GM12878 (cell line): ENCODE data around the gene ABL2.

Source experiments
- CBX3 ChIP-seq: fragments of 200-600 bp; sonication (generic); IDR thresholded peaks from 2 replicates; pipeline ENCODE4 v1.6.1; 2016; ENCODE audit warnings: low read depth, borderline replicate concordance
- EGR1 ChIP-seq, 2 experiments: IDR thresholded peaks; 1 replicate in 1 of 2; 2 replicates in 1 of 2; pipeline ENCODE4 v1.6.1; 2011 to 2012; ENCODE audit warnings: low read depth in 2 of 2, low read length in 2 of 2, borderline replicate concordance in 1 of 2, mild to moderate bottlenecking in 1 of 2, moderate library complexity in 1 of 2
- EP300 ChIP-seq, 2 experiments: fragments of 150-350 bp in 1 of 2; IDR thresholded peaks; 2 replicates each; pipeline ENCODE4 v1.6.1; 2011 to 2012; ENCODE audit warnings: low read depth in 2 of 2, low read length in 2 of 2, borderline replicate concordance in 1 of 2, improper control_type of control experiment in 1 of 2, inconsistent platforms in 1 of 2; ENCODE audit not compliant: control insufficient read depth in 1 of 2
- FOS ChIP-seq: IDR thresholded peaks from 3 replicates; pipeline ENCODE4 v1.6.1; 2011; ENCODE audit warnings: borderline replicate concordance; ENCODE audit not compliant: insufficient read length; ENCODE audit errors: extremely low read depth
- NFIC ChIP-seq: IDR thresholded peaks from 2 replicates; pipeline ENCODE4 v1.6.1; 2012; ENCODE audit warnings: low read depth, mild to moderate bottlenecking, inconsistent platforms, low read length, moderate library complexity
- POLR2A ChIP-seq: IDR thresholded peaks from 2 replicates; pipeline ENCODE4 v1.6.1; 2011; ENCODE audit warnings: low read depth, mild to moderate bottlenecking, low read length
- TF ChIP-seq, protein P1 (sequence below): IDR thresholded peaks from 2 replicates; pipeline ENCODE4 v1.6.1; 2012; ENCODE audit warnings: mild to moderate bottlenecking, low read depth, low read length
- TF ChIP-seq, protein P2 (sequence below), 3 experiments: IDR thresholded peaks in 2 of 3; conservative IDR thresholded peaks in 1 of 3; 2 replicates each; pipeline ENCODE4 v1.5.1; 2011; ENCODE audit warnings: low read depth in 3 of 3, low read length in 3 of 3, mild to moderate bottlenecking in 3 of 3, control low read depth in 2 of 3, moderate library complexity in 2 of 3, inconsistent platforms in 1 of 3, mixed read lengths in 1 of 3; ENCODE audit not compliant: control insufficient read depth in 2 of 3, insufficient read depth in 1 of 3; ENCODE audit errors: extremely low read depth in 1 of 3

DNA sequence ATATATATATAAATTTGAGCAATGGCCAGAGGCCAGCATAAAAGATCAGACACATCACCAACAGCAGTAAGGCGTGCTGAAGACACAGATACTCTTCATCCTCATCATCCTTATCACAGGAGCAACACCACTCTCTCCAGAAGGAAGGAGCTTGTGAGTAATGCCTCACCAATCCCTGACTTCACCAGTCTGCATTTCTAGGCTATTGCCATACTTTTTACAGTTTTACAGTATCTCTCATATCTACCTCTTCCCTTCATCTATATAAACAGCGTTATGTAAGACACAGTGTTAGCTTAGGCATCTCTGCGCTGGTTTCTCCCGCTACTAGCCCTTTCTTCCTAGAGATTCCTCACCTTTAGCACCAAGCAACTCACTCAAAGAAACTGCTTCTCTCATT lies 2.4 kb upstream of the ABL2 start:
- TF ChIP-seq, protein P1, sequence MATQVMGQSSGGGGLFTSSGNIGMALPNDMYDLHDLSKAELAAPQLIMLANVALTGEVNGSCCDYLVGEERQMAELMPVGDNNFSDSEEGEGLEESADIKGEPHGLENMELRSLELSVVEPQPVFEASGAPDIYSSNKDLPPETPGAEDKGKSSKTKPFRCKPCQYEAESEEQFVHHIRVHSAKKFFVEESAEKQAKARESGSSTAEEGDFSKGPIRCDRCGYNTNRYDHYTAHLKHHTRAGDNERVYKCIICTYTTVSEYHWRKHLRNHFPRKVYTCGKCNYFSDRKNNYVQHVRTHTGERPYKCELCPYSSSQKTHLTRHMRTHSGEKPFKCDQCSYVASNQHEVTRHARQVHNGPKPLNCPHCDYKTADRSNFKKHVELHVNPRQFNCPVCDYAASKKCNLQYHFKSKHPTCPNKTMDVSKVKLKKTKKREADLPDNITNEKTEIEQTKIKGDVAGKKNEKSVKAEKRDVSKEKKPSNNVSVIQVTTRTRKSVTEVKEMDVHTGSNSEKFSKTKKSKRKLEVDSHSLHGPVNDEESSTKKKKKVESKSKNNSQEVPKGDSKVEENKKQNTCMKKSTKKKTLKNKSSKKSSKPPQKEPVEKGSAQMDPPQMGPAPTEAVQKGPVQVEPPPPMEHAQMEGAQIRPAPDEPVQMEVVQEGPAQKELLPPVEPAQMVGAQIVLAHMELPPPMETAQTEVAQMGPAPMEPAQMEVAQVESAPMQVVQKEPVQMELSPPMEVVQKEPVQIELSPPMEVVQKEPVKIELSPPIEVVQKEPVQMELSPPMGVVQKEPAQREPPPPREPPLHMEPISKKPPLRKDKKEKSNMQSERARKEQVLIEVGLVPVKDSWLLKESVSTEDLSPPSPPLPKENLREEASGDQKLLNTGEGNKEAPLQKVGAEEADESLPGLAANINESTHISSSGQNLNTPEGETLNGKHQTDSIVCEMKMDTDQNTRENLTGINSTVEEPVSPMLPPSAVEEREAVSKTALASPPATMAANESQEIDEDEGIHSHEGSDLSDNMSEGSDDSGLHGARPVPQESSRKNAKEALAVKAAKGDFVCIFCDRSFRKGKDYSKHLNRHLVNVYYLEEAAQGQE, result no peak
- TF ChIP-seq FOS (no peak), EP300 (IDR thresholded peaks at IDR 0.05; ENCODE audit: borderline replicate concordance in 1 of 2, control insufficient read depth in 1 of 2, low read depth in 2 of 2, low read length in 2 of 2) (no peak), POLR2A (no peak), CBX3 (no peak), NFIC (no peak), EGR1 (IDR thresholded peaks at IDR 0.05; ENCODE audit: borderline replicate concordance in 1 of 2, low read depth in 2 of 2, low read length in 2 of 2) (no peak)
- TF ChIP-seq, protein P2, sequence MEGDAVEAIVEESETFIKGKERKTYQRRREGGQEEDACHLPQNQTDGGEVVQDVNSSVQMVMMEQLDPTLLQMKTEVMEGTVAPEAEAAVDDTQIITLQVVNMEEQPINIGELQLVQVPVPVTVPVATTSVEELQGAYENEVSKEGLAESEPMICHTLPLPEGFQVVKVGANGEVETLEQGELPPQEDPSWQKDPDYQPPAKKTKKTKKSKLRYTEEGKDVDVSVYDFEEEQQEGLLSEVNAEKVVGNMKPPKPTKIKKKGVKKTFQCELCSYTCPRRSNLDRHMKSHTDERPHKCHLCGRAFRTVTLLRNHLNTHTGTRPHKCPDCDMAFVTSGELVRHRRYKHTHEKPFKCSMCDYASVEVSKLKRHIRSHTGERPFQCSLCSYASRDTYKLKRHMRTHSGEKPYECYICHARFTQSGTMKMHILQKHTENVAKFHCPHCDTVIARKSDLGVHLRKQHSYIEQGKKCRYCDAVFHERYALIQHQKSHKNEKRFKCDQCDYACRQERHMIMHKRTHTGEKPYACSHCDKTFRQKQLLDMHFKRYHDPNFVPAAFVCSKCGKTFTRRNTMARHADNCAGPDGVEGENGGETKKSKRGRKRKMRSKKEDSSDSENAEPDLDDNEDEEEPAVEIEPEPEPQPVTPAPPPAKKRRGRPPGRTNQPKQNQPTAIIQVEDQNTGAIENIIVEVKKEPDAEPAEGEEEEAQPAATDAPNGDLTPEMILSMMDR (IDR thresholded peaks at IDR 0.05 in 2 of 3, conservative IDR thresholded peaks at IDR 0.05 in 1 of 3; ENCODE audit: control insufficient read depth in 2 of 3, extremely low read depth in 1 of 3, insufficient read depth in 1 of 3, low read depth in 3 of 3, low read length in 3 of 3), result no peak
